DMS79 (cell line): ENCODE measurements around the gene MRPL9.

Source experiments
- DNase-seq: peaks from one replicate; lab custom pipeline; 2025; lab: John Stamatoyannopoulos, UW

The MRPL9 gene

GRCh38 chr1:151733126-151733525, 30.2 kb downstream of the MRPL9 start:
- no peak for DNase-seq

- no peak for DNase-seq
Observed at GRCh38 chr1:151729966-151730291, 33.4 kb downstream of the MRPL9 start.

- DNase-seq = no peak
Observed at GRCh38 chr1:151729157-151729965, 33.9 kb downstream of the MRPL9 start.

- DNase-seq = no peak
Observed at GRCh38 chr1:151728151-151729054, 34.9 kb downstream of the MRPL9 start.

GRCh38 chr1:151723726-151724370, 39.4 kb downstream of the MRPL9 start:
- DNase-seq = no peak

GRCh38 chr1:151721788-151722510, 41.3 kb downstream of the MRPL9 start:
- no peak for DNase-seq

- peak; percentile 21 for DNase-seq
Observed at GRCh38 chr1:151720974-151721787, 42.1 kb downstream of the MRPL9 start, which contains the start of gene RIIAD1. RIIAD1 (plus strand) TSS chr1:151721522; CDS start chr1:151721537, 15 bp downstream.

- no peak for DNase-seq
Observed at GRCh38 chr1:151720554-151720953, 42.7 kb downstream of the MRPL9 start.

- no peak for DNase-seq
Observed at GRCh38 chr1:151720125-151720524, 43.2 kb downstream of the MRPL9 start.

- no peak for DNase-seq
Observed at GRCh38 chr1:151718666-151719065, 44.6 kb downstream of the MRPL9 start.

GRCh38 chr1:151718011-151718431, 45.3 kb downstream of the MRPL9 start:
- DNase-seq = no peak

GRCh38 chr1:151716771-151717631, 46.3 kb downstream of the MRPL9 start, which contains the start of gene CELF3:
CELF3 (minus strand) TSS chr1:151716803; CDS start chr1:151716020, 783 bp downstream.
- peak; percentile 98 for DNase-seq

- no peak for DNase-seq
Observed at GRCh38 chr1:151716405-151716762, 46.9 kb downstream of the MRPL9 start.

- DNase-seq = peak; percentile 26
Observed at GRCh38 chr1:151715726-151716404, 47.4 kb downstream of the MRPL9 start.

- DNase-seq = no peak
Observed at GRCh38 chr1:151714820-151715725, 48.2 kb downstream of the MRPL9 start.

- peak; percentile 32 for DNase-seq
Observed at GRCh38 chr1:151713874-151714273, 49.4 kb downstream of the MRPL9 start.

- DNase-seq = no peak
Observed at GRCh38 chr1:151713044-151713443, 50.3 kb downstream of the MRPL9 start.

GRCh38 chr1:151711951-151712350, 51.3 kb downstream of the MRPL9 start:
- DNase-seq = no peak
